ENCODE results near the gene RBKS. TPM values are rescaled to one million over a fixed set of nuclear protein-coding genes. Genes with fewer than 3 reads are reported as not detected.

RBKS gene
- total RNA-seq, 1 donor from 2014 or later, result 3.9 TPM

- peak; percentile 62 for DNase-seq (ENCODE audit: low spot score)
Measured at GRCh38 chr2:27735263-27735904, 154.8 kb downstream of the RBKS start.

- DNase-seq (ENCODE audit: low spot score), result no peak
Measured at GRCh38 chr2:27734305-27734704, 155.9 kb downstream of the RBKS start.

Other genes with a start within 250 kb of the RBKS start
- 34.8 TPM for gene SUPT7L, start 226.8 kb downstream of the RBKS start, total RNA-seq
- 17.4 TPM for gene SLC4A1AP, start 226.5 kb downstream of the RBKS start, total RNA-seq
- gene MRPL33, start 118.7 kb downstream of the RBKS start, total RNA-seq, result 78.5 TPM
- 47.3 TPM for gene BABAM2, start 342 bp upstream of the RBKS start, total RNA-seq

Measured in mucosa of gallbladder (tissue), 1 donor.